ENCODE data around the gene ZNF567.
"Not testable (repeated sequence)": the region's sequence is repeated elsewhere in the genome, so short reads cannot be mapped to it uniquely, and the experiment has no call there.

The ZNF567 gene

DNA sequence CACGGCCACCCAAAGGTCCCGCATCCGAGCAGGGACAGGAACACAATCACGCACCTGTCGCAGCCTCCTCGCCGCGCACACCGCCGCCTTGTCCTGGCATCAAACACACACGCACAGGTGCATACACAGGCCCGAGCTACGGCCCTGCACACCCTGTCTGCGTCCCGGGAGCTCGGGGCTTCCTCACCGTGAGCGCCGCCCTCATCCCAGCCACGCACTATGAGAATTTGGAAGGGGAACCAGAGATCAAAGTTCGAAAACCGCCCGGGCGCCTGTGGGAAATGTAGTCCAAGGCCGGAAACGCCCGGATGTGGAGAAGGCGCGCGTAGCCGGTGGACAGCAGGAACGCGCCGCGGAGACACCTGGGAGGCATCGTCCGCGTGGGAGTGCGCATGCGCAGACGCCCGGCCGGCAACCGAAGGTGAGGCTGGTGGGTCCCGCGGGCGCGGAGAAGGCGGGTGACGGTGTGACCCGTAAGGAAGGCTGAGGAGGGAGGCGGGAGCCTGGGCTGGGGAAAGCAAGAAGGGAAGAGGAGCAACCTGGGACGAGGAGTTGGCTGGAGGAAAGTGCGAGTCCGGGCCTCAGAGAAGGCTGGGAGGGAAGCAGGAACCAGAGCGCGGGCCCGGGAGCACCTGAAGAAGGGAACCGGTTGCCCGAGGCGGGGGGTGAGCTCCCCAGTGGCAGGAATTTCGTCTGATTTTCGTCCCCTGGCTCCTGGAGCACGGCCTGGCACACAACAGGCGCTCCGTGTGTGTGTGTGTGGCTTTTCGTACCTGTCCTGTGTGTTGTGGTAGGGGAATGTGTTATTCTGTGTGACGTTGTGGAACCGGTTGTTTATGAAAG is at the start of gene ZNF567:
TSS of gene ZNF567 (plus strand) at position 399 of the 843 bp plus-strand sequence. CDS start 7,256 bp downstream, outside the sequence.
- H3K4me3 ChIP-seq (ENCODE audit: low read depth, low read length) = peak within 1 kb of the TSS; percentile 91

DNA sequence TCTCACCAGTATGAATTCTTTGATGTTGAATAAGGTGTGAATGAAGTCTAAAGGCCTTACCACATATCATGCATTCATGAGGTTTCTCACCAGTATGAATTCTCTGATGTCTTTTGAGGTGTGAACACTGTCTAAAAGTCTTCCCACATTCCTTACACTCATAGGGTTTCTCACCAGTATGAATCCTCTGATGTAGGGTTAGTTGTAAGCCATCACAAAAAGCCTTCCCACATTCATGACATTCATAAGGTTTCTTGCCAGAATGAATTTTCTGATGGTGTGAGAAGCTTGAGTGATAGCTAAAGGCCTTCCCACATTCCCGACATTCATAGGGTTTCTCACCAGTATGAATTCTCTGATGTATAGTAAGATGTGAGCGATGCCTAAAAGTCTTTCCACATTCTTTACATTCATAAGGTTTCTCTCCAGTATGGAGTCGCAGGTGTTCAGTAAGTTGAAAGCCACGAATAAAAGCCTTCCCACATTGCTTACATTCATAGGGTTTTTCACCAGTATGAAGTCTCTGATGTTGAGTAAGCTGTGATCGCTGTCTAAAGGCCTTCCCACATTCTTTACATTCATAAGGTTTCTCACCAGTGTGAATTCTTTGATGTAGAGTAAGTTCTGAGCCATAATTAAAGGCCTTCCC is 48.4 kb upstream of the ZNF567 start:
- H3K4me3 ChIP-seq (ENCODE audit: low read depth, low read length) = no peak overlapping the region

DNA sequence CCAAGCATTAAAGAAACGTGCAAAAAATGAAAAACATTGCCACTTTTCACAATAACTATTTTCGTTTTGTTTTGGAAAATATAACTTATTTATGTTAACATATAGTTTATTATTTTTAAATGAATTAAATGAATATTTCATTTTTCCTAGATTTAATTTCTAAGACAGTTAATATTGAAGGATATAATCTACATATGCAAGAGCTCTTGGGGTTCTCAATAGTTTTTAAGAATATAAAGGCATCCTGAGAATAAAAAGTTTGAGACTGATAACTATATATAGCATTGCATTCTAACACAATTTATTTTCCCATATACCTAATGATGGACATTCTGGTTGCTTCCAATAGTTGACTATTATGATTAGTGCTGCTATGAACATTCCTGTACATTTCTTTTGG is 40.7 kb upstream of the ZNF567 start:
- H3K4me3 ChIP-seq (ENCODE audit: low read depth, low read length) = no peak overlapping the region

DNA sequence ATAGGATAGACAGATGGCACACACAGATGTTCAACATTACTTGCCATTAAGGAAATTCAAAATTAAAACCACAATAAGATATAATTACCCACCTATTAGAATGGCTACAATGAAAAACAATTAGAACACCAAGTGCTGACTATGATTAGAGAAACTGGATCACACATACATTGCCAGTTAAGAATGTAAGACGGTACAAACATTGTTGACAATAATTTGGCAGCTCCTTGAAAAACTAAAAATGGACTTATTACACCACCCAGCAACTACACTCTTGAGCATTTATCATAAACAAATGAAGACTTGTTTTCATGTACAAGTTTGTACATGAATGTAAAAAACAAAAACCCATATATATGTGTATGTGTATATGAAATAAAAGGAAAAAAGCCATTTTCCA is 34.5 kb upstream of the ZNF567 start:
- H3K4me3 ChIP-seq (ENCODE audit: low read depth, low read length) = no peak overlapping the region

DNA sequence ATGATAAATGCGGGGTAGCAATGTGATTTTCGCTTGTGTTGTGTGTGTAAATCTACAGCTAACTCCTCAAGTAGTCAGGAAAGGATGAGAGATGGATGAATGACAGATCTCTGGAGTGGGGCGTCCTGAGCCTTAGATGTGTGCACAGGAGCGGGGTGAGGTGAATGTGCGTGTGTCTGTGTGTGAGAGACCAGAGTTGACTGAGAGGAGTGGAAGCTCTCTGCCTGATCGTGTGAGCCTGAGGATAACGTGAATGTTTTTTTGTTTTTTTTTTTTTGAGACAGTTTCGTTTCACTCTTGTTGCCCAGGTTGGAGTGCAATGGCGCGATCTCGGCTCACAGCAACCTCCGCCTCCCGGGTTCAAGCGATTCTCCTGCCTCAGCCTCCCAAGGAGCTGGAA is 21.6 kb upstream of the ZNF567 start:
- peak overlapping the region; percentile 96 for H3K4me3 ChIP-seq (ENCODE audit: low read depth, low read length)

DNA sequence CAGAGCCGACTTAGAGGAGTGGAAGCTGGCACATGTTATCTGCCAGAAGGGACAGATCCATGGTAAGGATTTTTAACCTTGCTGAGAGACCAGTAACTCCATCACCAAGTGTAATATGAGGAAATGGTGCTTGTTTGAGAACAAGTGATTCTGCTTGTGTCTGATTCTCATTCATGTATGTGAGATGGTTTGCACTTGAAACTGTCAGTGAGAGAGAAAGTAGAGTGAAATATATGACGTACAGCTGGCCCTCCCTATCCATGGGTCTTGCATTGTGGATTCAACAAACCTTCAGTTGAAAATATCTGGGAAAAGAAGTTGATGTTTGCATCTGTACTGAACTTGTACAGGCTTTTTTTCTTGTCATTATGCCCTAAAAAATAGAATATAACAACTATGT is 18.8 kb upstream of the ZNF567 start:
- H3K4me3 ChIP-seq (ENCODE audit: low read depth, low read length) = no peak overlapping the region

DNA sequence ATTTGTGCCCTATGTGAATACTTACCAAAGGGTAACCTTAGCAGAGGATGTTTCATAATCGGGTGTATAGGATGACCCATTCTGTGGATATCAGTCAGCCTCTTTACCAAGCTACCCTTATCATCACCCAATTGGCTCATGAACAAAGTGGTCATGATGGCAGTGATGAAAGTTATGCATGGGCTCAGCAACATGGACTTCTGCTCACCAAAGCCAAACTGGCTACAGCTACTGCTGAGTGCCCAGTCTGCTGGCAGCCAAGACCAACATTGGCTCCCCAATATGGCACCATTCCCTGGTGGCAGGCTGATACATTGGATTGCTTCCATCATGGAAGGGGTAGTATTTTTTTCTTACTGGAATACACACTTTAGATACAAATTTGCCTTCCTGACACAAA is 15.0 kb upstream of the ZNF567 start:
- H3K4me3 ChIP-seq (ENCODE audit: low read depth, low read length) = no peak overlapping the region

DNA sequence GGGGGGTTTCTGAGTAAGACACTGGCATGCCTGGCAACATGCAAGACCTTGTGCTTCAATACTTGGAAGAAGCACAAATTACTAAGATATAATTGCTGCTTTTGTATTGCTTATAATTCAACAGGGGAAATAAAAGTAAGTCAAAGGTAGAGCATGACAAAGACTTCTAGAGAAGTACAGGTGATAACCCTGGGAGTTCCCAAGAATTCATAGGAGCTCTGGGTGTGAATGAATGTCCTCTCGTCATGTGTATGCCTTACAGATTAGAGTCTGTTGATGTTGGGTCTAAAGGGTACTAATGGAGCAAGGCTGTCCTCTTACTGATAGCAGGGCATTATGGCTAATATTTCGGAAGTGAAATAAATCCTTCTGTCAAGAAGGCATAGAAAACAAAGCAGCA is 13.2 kb upstream of the ZNF567 start:
- no peak overlapping the region for H3K4me3 ChIP-seq (ENCODE audit: low read depth, low read length)

DNA sequence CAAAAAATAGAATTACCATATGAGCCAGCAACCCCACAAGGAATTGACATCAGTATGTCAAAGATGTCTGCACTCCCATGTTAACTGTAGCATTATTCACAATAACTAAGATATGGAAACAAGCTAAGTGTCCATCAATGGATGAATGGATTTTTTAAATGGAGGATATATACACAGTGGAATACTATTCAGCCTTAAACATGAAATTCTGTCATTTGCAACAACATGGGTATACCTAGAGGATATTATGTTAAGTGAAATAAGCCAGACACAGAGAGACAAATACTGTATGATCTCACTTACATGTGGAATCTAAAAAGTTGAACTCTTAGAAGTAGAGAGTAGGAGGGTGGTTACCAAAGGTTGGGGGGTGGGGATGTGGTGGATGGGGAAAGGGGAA is 8.0 kb upstream of the ZNF567 start:
- no peak overlapping the region for H3K4me3 ChIP-seq (ENCODE audit: low read depth, low read length)

DNA sequence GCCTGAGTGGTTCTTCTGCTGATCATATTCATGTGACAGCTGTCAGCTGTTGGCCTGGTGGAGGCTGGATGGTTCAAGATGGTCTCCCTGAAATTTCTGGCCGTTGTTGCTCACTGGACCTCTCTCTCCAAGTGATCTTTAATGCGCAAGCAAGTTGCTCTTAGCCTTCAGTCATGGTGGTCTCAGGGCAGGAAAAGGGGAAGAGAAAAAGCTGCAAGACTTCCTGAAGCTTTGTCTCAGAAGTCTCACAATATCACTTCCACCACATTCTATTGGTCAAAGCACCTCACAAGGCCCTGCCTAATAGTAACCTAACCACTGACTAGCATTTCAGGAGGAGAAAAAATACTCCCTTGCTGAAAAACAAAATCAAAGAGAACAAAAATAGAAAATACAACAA is 1.6 kb upstream of the ZNF567 start:
- no peak overlapping the region for H3K4me3 ChIP-seq (ENCODE audit: low read depth, low read length)

DNA sequence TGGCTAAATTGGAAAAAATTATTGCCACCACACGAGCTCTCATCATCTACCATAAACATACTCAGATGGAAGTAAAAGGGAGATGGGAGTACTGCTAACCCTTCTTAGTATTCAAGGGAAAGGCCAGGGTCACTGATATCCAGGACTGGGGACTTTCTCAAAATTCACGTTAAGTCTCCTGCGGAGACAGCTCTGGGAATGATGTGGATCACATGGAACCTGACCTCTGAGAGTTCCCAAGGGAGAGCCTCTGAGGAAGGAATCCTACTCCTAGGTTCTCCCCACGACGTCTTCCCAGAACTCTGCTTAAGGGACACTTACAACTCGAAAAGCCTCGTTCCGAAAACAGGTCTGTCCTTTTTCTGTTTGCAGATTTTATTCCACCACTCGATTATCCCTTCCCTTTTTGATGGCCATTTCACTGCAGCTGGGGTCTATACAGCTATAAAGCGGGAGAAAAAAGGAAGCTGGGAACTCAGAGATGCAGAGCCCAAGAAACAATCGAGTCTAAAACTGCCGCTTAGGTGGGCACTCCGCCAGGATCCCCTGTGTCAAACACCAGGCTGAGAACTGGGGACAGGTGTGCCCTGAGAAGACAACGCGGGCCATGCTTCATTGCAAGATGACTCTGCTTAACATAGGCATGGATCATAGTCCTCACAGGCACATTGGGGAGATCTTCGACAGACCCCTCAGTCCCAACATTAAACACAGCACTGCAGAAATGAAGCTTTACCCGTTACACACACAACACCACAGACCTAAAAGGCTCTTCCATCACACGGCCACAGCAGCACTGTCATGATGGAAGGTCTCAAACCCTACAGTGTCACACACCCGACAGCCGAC is 823 bp upstream of the ZNF567 start:
- H3K4me3 ChIP-seq (ENCODE audit: low read depth, low read length) = peak overlapping the region; percentile 91

DNA sequence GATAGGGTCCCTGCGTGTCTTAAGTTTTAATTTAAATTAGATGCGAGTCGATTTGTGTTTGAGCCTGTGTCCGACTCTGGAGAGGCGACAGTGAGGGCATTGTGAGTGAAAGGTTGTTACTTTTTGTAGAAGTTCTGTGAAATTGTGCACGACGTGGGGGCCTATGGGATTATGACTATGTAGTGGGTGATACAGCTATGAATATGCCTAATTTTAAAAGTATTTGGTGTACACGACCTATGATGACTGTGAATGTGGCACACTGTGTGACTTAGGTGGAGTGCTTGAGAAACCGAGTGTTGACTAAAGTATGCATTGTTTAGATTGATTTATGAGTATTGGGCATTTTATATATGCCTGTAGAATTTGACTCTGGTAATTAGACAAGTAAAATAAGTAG is 646 bp downstream of the ZNF567 start:
- peak overlapping the region; percentile 91 for H3K4me3 ChIP-seq (ENCODE audit: low read depth, low read length)

DNA sequence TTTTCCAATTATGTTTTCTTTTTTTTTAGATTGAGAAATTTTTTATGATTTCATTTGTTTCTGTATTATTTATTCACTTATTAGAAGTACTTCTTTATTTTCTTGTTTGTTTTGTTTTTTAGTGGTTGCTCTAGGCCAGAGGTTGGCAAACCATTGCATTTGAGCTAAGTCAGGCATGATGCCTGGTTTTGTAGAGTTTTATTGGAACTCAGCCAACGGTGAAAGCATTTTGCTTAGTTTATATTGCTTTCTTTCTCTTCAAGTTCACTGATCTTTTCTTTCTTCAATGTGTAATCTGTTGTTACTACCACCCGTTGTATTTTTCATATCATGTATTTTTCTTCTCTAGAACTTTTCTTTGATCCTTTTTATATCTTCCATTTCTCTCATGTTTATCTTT is 19.7 kb downstream of the ZNF567 start:
- H3K4me3 ChIP-seq (ENCODE audit: low read depth, low read length) = no peak overlapping the region

DNA sequence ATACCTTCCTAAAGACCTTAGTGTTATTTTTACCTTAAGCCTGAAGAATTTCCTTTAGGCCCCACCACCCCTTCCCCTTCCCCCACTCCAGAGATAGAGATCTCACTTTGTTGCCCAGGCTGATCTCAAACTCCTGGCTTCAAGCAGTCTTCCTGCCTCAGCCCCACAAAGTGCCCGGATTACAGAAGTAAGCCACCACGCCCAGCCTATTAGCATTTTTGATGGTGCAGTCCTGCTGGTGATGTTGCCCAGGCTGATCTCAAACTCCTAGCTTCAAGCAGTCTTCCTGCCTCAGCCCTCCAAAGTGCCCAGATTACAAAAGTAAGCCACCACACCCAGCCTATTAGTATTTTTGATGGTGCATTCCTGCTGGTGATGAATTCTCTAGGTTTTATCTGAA is 22.0 kb downstream of the ZNF567 start:
- no peak overlapping the region for H3K4me3 ChIP-seq (ENCODE audit: low read depth, low read length)

DNA sequence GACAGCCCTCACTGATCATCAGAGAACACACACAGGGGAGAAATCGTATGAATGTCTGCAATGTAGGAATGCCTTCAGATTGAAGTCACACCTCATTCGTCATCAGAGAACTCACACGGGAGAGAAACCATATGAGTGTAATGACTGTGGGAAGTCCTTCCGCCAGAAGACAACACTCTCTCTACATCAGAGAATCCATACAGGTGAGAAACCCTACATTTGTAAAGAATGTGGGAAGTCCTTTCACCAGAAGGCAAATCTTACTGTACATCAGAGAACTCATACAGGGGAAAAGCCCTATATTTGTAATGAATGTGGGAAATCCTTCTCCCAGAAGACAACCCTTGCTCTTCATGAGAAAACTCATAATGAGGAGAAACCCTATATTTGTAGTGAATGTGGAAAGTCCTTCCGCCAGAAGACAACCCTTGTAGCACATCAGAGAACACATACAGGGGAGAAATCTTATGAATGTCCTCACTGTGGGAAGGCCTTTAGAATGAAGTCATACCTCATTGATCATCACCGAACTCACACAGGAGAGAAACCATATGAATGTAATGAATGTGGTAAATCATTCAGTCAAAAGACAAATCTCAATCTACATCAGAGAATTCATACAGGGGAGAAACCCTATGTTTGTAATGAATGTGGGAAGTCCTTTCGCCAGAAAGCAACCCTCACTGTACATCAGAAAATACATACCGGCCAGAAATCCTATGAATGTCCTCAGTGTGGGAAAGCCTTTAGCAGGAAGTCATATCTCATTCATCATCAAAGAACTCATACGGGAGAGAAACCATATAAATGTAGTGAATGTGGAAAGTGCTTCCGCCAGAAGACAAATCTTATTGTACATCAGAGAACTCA is 32.5 kb downstream of the ZNF567 start:
- H3K4me3 ChIP-seq (ENCODE audit: low read depth, low read length) = no peak overlapping the region

DNA sequence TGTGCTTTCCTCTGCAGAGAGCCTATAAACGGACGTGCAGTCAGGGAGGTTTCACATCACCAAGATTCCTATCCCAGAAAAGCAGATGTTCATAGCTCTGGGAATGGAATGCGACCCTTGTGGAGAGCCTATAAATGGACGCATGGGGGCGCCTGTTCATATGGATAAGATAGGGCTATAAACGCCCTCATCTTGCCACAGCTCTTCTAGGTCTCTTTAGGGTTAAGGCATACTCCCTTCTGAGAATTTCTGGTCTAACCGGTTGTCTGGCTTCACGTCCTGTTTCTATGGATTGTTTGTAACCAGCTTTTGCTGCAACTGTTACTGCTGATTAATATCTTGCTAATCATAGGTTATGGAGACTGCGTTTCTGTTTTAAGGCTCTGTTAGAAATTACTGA is 48.8 kb downstream of the ZNF567 start:
- H3K4me3 ChIP-seq (ENCODE audit: low read depth, low read length) = not testable (repeated sequence)

DNA sequence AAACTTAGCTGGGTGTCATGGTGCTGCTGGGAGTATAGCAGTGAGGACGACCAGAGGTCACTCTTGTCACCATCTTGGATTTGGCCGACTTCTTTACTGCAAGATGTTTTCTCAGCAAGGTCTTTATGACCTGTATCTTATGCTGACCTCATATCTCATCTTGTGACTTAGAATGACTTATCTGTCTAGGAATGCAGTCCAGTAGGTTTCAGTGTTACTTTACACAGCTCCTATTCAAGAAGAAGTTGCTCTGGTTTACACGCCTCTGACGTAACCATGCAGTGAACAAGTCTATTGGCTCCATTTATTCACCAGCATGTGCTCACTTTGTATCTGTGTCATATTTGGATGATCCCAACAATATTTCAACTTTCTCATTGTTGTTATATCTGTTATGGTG is 58.5 kb downstream of the ZNF567 start:
- no peak overlapping the region for H3K4me3 ChIP-seq (ENCODE audit: low read depth, low read length)

DNA sequence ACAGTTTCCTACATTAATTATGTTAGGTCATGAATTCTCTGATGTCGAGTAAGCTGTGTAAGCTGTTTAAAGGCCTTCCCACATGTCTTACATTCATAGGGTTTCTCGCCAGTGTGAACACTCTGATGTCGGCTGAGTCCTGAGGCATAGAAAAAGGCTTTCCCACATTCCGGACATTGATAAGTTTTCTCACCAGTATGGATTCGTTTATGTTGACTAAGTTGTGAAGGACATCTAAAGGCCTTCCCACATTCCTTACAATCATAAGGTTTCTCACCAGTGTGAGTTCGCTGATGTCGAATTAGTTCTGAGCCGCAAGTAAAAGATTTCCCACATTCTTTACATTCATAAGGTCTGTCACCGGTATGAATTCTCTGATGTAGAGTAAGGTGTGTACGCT is 60.3 kb downstream of the ZNF567 start:
- no peak overlapping the region for H3K4me3 ChIP-seq (ENCODE audit: low read depth, low read length)

DNA sequence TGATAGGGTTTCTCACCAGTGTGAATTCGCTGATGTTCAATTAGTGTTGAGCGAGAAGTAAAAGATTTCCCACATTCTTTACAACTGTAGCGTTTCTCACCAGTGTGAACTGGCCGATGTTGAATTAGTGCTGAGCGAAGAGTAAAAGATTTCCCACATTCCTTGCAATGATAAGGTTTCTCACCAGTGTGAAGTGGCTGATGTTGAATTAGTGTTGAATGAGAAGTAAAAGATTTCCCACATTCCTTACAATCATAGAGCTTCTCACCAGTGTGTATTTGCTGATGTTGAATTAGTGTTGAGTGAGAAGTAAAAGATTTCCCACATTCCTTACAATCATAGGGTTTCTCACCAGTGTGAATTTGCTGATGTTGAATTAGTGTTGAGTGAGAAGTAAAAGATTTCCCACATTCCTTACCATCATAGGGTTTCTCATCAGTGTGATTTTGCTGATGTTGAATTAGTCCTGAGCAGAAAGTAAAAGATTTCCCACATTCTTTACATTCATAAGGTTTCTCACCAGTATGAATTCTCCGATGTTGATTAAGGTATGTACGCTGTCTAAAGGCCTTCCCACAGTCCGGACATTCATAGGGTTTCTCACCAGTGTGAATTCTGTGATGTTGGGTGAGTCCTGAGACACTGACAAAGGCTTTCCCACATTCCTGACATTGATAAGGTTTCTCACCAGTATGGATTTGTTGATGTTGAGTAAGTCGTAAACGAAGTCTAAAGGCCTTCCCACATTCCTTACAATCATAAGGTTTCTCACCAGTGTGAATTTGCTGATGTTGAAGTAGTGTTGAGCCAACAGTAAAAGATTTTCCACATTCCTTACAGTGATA is 61.2 kb downstream of the ZNF567 start:
- no peak overlapping the region for H3K4me3 ChIP-seq (ENCODE audit: low read depth, low read length)

DNA sequence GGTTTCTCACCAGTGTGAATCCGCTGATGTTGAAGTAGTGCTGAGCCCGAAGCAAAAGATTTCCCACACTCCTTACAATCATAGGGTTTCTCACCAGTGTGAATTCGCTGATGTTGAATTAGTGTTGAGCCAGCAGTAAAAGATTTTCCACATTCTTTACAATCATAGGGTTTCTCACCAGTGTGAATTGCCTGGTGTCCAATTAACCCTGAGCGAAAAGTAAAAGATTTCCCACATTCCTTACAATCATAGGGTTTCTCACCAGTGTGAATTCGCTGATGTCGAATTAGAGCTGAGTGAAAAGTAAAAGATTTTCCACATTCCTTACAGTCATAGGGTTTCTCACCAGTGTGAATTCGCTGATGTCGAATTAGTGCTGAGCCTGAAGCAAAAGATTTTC is 62.2 kb downstream of the ZNF567 start:
- H3K4me3 ChIP-seq (ENCODE audit: low read depth, low read length) = not testable (repeated sequence)

Measured in iPS-11a (cell line).